GM12801 (cell line): Measurements from ENCODE around the gene SAP30BP.

Experiments
- TF ChIP-seq, protein P1 (sequence below): IDR thresholded peaks from one replicate; pipeline ENCODE4 v1.5.1; 2011; ENCODE audit warnings: control low read depth; ENCODE audit not compliant: insufficient read length; ENCODE audit errors: extremely low read depth

The SAP30BP gene

GRCh38 chr17:75749545-75750389 is 82.6 kb downstream of the SAP30BP start:
- TF ChIP-seq, protein P1, sequence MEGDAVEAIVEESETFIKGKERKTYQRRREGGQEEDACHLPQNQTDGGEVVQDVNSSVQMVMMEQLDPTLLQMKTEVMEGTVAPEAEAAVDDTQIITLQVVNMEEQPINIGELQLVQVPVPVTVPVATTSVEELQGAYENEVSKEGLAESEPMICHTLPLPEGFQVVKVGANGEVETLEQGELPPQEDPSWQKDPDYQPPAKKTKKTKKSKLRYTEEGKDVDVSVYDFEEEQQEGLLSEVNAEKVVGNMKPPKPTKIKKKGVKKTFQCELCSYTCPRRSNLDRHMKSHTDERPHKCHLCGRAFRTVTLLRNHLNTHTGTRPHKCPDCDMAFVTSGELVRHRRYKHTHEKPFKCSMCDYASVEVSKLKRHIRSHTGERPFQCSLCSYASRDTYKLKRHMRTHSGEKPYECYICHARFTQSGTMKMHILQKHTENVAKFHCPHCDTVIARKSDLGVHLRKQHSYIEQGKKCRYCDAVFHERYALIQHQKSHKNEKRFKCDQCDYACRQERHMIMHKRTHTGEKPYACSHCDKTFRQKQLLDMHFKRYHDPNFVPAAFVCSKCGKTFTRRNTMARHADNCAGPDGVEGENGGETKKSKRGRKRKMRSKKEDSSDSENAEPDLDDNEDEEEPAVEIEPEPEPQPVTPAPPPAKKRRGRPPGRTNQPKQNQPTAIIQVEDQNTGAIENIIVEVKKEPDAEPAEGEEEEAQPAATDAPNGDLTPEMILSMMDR = no peak

GRCh38 chr17:75750661-75751423 is 83.7 kb downstream of the SAP30BP start:
- TF ChIP-seq, protein P1 = no peak

DNA sequence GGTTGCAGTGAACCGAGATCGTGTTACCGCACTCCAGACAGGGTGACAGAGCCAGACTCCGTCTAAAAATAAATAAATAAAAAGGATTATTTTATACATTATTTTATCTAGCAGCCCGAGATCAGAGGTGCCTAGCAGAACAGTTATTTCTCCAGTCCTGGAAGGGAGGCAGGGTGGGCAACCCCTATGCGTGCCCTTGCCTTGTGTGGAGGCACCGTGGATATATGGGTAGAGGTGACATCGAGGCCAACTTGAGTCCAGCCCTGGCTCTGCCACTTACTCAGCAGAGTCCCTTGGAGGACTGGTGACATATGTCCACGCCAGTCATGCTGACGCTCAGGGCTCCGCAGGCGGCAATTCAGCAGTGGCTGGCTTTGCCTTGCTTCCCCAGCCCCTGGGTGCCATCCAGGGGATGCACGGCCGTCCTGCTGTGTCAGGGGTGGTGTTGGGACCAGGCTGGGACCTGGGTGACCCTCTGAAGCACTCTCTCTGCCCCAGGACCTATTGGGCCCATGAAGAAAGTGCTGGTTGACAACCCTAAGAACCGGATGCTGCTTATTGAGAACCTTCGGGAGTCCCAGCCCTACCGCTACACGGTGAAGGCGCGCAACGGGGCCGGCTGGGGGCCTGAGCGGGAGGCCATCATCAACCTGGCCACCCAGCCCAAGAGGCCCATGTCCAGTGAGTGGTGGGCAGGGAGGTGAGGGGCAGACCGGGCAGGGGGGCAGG is 84.7 kb downstream of the SAP30BP start:
- TF ChIP-seq, protein P1 = no peak

DNA sequence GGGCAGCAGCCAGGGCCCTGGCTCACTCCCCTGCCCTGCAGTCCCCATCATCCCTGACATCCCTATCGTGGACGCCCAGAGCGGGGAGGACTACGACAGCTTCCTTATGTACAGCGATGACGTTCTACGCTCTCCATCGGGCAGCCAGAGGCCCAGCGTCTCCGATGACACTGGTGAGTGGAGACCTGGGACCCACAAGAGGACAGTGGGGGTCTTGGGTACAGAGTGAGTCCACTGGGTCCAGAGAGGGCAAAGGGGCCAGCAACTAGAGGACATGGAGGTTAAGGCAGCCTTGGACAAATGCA is 85.2 kb downstream of the SAP30BP start:
- TF ChIP-seq, protein P1 = no peak

GRCh38 chr17:75752802-75753513 is 85.8 kb downstream of the SAP30BP start:
- TF ChIP-seq, protein P1 = no peak

DNA sequence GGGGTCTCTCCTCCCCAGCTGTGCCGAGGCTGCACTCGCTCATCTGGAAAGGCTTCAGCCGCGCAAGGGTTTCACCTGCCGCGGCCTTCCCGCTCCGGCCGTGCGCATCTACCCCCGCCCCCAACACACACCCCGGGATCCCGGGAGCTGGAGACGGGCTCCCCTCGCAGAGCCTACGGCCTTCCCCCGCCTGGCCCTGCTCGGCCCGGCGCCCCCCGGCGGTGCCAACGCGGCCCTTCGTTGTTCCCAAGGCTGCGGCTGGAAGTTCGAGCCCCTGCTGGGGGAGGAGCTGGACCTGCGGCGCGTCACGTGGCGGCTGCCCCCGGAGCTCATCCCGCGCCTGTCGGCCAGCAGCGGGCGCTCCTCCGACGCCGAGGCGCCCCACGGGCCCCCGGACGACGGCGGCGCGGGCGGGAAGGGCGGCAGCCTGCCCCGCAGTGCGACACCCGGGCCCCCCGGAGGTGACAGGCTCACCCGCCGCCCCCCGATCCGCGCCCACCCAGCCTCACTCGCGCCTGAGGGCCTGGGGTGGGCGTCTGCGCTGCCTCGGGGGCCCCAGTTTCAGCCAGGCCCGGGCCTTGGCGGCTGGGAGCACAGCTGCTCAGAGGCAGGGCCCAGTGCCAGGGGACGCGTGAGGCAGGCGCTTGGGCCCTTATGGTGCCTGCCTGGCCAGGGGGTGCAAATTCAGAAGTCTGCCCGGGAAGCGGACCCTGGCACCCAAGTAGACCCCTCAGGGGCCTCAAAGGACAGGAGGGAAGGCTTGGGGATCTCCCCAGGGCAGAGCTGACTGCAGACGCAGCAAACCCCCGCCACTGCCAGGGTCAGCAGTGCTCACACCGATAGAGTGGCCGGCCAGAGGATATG is 86.6 kb downstream of the SAP30BP start:
- TF ChIP-seq, protein P1 = no peak
